ENCODE data around the gene ACTL10. TPM values are rescaled to one million over a fixed set of nuclear protein-coding genes. Genes with fewer than 3 reads are reported as not detected.

Gene ACTL10
- polyA plus RNA-seq, 2 of the 4 experiments (the other 2 are of a cell fraction): not detected

- TF ChIP-seq FOSL2 (IDR thresholded peaks at IDR 0.05) (no peak), FOSL2 (CRISPR knock-in tag; IDR thresholded peaks at IDR 0.05) (no peak), EP300 (IDR thresholded peaks at IDR 0.05) (no peak), MAZ (IDR thresholded peaks at IDR 0.05; ENCODE audit: borderline replicate concordance, low read depth, low read length) (no peak), HOXB5 (CRISPR knock-in tag; IDR thresholded peaks at IDR 0.05) (no peak), CHD2 (IDR thresholded peaks at IDR 0.05; ENCODE audit: low read length, partially characterized antibody) (no peak), NFE2L2 (conservative IDR thresholded peaks at IDR 0.05; ENCODE audit: low read length) (no peak), NR3C1 (IDR thresholded peaks at IDR 0.05) (no peak), CTCF (IDR thresholded peaks at IDR 0.05) (no peak)
- peak overlapping the region; percentile 76 to 94; a peak in 5 of 6 replicates for H3K27ac ChIP-seq
- H3K4me2 ChIP-seq: peak overlapping the region; percentile 82
- FAIRE-seq (no peak), ATAC-seq (no peak), DNase-seq (ENCODE audit: low read depth in 1 of 2, low spot score in 1 of 2) (no peak)
- WGBS (ENCODE audit: missing lambda C conversion rate): 76% methylated on average over 16 of the region's 16 CpGs
- ChIA-PET CTCF (interaction anchor here (0.9 to 2.6 kb wide), 3 partner anchors 10 to 117 kb away, joined by 3 to 8 read pairs (median 3); no protein-coding TSS in a partner anchor), POLR2A (interaction anchor here (1.6 kb wide), 1 partner anchor 11 kb away, joined by 5 read pairs; no protein-coding TSS in a partner anchor)
- peak overlapping the region; percentile 61; the same call in 1 of the 3 replicates for H3K4me3 ChIP-seq
- H3K4me1 ChIP-seq: peaks cover 23% of the 10 kb centered on the region
- no peaks in the 10 kb centered on the region for H3K9me3 ChIP-seq
These were observed 8.6 kb downstream of the ACTL10 start for GRCh38 chr20:33675136-33675959.

GRCh38 chr20:33676121-33676520, 9.4 kb downstream of the ACTL10 start:
- Histone ChIP-seq H3K27ac (no peak overlapping the region), H3K4me1 (peaks cover 23% of the 10 kb centered on the region), H3K4me2 (no peak overlapping the region), H3K4me3 (no peak overlapping the region), H3K9me3 (no peaks in the 10 kb centered on the region)
- no peak for DNase-seq (ENCODE audit: low read depth in 1 of 2, low spot score in 1 of 2)
- FAIRE-seq: no peak
- WGBS (ENCODE audit: missing lambda C conversion rate): 92% methylated on average over 11 of the region's 11 CpGs
- ChIA-PET CTCF (interaction anchor here (2.6 kb wide), 1 partner anchor 9 kb away, joined by 8 read pairs; no protein-coding TSS in a partner anchor), POLR2A (no interaction called here)
- TF ChIP-seq ATOH8 (CRISPR knock-in tag; IDR thresholded peaks at IDR 0.05; ENCODE audit: low read depth): no peak
- TF ChIP-seq KDM1A (IDR thresholded peaks at IDR 0.05; ENCODE audit: low read depth): no peak
- TF ChIP-seq REST (IDR thresholded peaks at IDR 0.05): no peak
- TF ChIP-seq FOSL2 (IDR thresholded peaks at IDR 0.05): no peak
- TF ChIP-seq FOSL2 (CRISPR knock-in tag; IDR thresholded peaks at IDR 0.05): no peak
- no peak for ATAC-seq

Measured in A549 (cell line).